Coronary artery (tissue), 2 donors: ENCODE measurements around the gene RPF1.

Source experiments
- DNase-seq: peaks from one replicate; pipeline ENCODE4 v3.0.0-alpha.2; 2017; ENCODE audit warnings: low spot score
- H3K27ac ChIP-seq, 2 donors: fragments of 200-600 bp; sonication (generic); one replicate each; pipeline ENCODE4 v1.5.1; 2016 to 2019
- H3K4me3 ChIP-seq: fragments of 200-600 bp; sonication (generic); 2 replicates; pipeline ENCODE4 v1.5.1; 2016; ENCODE audit warnings: mild to moderate bottlenecking, moderate library complexity
- TF ChIP-seq, protein P1 (sequence below): fragments of 200-600 bp; sonication (generic); IDR thresholded peaks from one replicate; pipeline ENCODE4 v1.5.1; 2019; ENCODE audit warnings: antibody characterized with exemption

The RPF1 gene

DNA sequence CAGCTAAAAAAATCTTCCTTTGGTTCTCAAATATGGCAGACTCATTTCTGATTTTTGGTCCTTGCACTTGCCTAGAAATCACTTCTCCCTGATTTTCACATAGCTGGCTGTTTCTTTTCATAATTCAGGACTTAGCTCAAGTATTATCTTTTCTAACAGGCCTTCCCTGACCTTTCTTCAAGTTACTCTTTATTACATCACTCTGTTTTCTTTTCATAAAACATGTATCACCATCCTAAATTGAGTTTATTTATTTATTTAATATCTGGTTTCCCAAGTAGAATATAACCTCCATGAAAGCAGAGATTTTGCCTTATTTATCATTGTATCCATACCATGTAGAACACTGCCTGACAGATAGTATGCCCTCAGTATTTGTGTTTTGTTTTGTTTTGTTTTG is 45.5 kb downstream of the RPF1 start:
- TF ChIP-seq, protein P1, sequence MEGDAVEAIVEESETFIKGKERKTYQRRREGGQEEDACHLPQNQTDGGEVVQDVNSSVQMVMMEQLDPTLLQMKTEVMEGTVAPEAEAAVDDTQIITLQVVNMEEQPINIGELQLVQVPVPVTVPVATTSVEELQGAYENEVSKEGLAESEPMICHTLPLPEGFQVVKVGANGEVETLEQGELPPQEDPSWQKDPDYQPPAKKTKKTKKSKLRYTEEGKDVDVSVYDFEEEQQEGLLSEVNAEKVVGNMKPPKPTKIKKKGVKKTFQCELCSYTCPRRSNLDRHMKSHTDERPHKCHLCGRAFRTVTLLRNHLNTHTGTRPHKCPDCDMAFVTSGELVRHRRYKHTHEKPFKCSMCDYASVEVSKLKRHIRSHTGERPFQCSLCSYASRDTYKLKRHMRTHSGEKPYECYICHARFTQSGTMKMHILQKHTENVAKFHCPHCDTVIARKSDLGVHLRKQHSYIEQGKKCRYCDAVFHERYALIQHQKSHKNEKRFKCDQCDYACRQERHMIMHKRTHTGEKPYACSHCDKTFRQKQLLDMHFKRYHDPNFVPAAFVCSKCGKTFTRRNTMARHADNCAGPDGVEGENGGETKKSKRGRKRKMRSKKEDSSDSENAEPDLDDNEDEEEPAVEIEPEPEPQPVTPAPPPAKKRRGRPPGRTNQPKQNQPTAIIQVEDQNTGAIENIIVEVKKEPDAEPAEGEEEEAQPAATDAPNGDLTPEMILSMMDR, result no peak
- DNase-seq, result no peak
- no peak overlapping the region for H3K27ac ChIP-seq
- H3K4me3 ChIP-seq, result no peak overlapping the region

DNA sequence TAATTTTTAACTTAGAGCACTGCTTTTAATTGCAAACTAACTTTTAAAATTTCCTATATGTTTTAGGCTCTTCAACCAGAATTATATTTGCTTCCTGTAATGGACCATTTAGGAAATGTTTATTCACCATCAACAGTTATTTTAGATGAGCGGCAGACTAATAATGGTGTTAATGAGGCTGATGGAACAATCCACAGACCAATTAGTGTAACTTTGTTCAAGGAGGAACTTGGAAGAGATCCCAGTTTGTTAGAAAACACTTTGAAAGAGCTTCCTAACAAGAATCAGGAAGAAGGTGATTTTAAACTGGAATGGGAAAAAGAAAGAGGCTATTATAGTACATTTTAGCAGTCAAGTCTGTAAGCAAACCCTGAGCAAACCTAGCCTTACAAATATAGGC is 46.7 kb downstream of the RPF1 start:
- TF ChIP-seq, protein P1, result no peak
- Histone ChIP-seq H3K27ac (no peak overlapping the region), H3K4me3 (no peak overlapping the region)
- no peak for DNase-seq

DNA sequence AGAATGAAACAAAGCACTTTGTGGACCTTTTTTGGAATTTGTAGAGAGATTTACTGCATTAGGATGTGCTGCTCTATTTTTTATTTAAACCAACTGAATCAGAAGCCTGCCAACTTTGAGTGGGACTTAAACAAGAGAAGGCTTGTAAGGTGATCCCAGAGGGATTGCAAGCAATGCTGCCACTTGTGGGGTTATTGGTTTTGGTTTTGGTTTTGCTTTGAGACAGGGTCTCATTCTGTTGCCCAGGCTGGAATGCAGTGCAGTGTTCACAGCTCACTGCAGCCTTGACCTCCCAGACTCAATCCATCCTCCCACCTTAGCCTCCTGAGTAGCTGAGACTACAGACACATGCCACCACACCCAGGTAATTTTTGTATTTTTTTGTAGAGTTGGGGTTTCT is 59.5 kb downstream of the RPF1 start:
- DNase-seq, result no peak
- TF ChIP-seq, protein P1, result no peak
- Histone ChIP-seq H3K4me3 (no peak overlapping the region), H3K27ac (no peak overlapping the region)

DNA sequence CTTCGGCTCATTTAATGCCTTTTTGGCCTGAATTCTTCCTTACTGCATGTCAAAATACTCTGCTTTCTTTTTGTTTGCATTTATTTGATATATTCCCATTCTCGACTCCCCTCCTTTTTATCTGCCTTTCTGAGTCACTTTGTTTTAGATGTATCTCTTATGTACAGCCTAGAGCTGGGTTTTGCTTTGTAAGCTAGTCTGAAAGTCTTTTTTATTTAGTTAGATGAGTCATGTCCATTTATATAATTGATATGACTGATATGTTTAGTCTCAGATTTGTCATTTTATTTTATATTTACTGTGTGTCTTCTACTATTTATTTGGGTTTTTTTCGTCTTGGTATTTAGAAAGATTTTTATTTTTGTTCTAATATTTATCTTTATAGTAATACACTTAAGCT is 60.9 kb downstream of the RPF1 start:
- TF ChIP-seq, protein P1, result no peak
- Histone ChIP-seq H3K27ac (no peak overlapping the region), H3K4me3 (no peak overlapping the region)
- DNase-seq, result no peak

DNA sequence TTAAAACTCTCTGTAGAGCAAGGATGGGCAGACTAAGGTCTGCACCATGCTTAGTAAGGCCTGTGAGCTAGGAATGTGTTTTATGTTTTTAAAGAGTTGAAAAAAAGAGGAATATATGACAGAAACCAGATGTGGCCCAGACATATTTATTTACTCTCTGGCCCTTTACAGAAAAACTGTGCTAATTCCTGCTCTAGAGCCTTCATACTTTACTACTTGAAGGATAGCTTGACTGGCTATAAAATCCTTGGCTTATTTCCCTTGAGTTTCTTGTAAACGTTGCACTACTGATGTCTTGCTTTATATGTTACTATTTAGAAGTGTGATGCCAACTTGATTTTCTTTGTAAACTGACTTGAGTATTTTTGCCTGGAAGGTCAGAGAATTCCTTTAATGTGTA is 61.7 kb downstream of the RPF1 start:
- no peak overlapping the region for H3K27ac ChIP-seq
- DNase-seq, result no peak
- no peak overlapping the region for H3K4me3 ChIP-seq
- TF ChIP-seq, protein P1, result no peak

DNA sequence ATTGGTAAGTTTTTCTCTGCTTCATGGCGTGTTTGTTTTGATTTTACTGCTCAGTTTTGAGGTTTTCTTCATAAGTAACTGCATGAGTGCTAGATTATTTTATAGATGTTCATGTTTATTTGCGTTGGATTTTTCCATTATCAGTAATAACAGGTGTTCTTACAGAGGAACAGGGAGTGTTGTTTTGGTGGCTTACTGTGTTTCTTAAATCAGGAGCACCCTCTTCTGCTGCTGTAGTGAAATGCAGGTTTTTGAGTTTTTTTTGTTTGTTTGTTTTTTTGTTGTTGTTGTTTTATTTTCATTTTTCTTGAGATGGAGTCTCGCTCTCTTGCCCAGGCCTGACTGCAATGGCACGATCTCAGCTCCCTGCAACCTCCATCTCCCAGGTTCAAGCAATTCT is 62.6 kb downstream of the RPF1 start:
- Histone ChIP-seq H3K27ac (no peak overlapping the region), H3K4me3 (no peak overlapping the region)
- no peak for DNase-seq
- TF ChIP-seq, protein P1, result no peak
